GM20431 (cell line): ENCODE measurements around the gene JPH4.
"Not testable (repeated sequence)": the region's sequence is repeated elsewhere in the genome, so short reads cannot be mapped to it uniquely, and the experiment has no call there.

ENCODE experiments used
- in situ Hi-C: fragments of 300-500 bp; cut with MseI, MboI; formaldehyde crosslinking; loops from one replicate; pipeline ENCODE4 v1.15.0; 2020; ENCODE audit warnings: low sequenced_read_pairs; ENCODE audit not compliant: unreplicated experiment

Gene JPH4

DNA sequence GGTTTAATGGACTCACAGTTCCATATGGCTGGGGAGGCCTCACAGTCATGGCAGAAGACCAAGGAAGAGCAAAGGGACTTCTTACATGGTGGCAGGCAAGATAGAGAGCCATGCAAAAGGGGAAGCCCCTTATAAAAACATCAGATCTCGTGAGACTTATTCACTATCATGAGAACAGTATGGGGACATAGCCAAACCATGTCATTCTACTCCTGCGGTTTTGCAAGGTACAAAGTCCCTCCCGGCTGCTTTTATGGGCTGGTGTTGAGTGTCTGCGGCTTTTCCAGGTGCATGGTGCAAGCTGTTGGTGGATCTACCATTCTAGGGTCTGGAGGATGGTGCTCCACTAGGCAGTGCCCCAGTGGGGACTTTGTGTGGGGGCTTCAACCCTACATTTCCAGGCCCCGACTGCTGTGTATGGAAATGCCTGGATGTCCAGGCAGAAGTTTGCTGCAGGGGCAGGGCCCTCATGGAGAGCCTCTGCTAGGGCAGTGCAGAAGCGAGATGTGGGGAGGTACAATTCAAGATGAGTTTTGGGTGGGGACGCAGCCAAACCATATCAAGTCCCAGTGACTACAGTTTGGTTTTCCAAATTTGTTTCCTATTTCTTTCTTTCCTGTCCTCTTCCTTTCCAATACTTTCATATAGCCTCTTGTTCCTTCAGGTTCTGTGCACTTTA is 31.0 kb upstream of the JPH4 start:
- in situ Hi-C loops: not testable (repeated sequence)

GRCh38 chr14:23609001-23609400 is 30.4 kb upstream of the JPH4 start:
- in situ Hi-C loops: no loop called here

DNA sequence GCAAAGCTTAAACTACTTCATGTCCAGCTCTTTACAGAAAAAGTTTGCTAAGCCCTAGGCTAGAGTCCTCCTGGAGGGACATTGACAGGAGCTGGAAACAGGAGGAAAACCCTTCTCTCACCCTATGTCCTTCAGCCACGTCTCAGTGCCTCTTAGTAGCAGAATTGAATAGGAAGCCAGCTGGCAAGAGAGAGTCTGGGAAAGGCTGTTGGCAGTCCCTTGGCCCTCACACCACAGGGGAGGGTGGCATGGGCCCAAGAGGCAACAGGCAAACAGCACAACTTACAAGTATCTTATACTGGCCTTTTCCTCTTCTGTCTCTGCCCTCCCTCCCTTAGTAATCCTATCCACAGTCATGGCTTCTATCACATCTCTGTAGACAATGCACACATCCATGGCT is 29.9 kb upstream of the JPH4 start:
- in situ Hi-C loops: no loop called here

- in situ Hi-C loops: no loop called here
Measured at GRCh38 chr14:23605931-23606585, 27.5 kb upstream of the JPH4 start.

GRCh38 chr14:23604675-23605170 is 26.1 kb upstream of the JPH4 start:
- in situ Hi-C loops: no loop called here

DNA sequence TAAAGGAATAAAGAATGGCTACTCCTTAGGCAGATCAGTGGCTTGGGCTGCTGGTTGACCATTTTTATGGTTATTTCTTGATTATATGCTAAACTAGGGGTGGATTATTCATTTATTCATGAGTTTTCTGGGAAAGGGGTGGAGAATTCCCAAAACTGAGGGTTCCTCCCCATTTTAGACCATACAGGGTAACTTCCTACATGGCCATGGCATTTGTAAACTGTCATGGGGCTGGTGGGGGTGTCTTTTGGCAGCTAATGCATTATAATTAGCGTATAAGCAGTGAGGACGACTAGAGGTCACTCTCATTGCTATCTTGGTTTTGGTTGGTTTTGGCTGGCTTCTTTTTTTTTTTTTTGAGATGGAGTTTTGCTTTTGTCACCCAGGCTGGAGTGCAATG is 25.6 kb upstream of the JPH4 start:
- in situ Hi-C loops: no loop called here

GRCh38 chr14:23603103-23603502 is 24.5 kb upstream of the JPH4 start:
- in situ Hi-C loops: no loop called here

- in situ Hi-C loops: no loop called here
Measured at GRCh38 chr14:23602181-23603095, 23.8 kb upstream of the JPH4 start.

DNA sequence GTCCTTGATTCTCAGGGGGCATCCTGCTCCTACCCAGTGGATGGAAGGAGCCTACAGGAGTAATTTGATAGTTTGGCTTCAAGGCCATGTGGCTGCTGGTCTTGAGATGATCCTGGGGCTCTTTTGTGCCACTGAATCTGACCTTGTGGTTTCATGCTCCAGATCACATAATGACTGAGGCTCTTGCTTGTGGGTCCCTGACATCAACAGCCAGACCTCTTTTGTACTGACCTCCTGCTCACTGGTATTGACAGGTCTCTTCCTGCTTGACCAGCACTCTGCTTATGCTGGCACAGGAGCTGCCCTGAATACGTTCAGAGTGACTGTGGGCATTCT is 23.2 kb upstream of the JPH4 start:
- in situ Hi-C loops: no loop called here

- in situ Hi-C loops: no loop called here
Measured at GRCh38 chr14:23601424-23601823, 22.8 kb upstream of the JPH4 start.

GRCh38 chr14:23600806-23601205 is 22.2 kb upstream of the JPH4 start:
- in situ Hi-C loops: no loop called here

- in situ Hi-C loops: no loop called here
Measured at GRCh38 chr14:23600322-23600707, 21.7 kb upstream of the JPH4 start.

DNA sequence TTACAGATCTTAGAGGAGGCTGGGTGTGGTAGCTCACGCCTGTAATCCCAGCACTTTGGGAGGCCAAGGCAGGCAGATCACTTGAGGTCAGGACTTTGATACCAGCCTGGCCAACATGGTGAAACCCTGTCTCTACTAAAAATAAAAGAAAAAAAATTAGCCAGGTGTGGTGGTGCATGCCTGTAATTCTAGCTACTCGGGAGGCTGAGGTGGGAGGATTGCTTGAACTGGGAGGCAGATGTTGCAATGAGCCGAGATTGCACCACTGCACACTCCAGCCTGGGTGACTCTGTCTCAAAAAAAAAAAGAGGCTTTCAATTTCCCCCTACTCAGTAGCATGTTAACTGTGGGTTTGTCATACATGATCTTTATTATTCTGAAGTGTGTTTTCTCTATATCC is 15.6 kb upstream of the JPH4 start:
- in situ Hi-C loops: not testable (repeated sequence)

- in situ Hi-C loops: no loop called here
Measured at GRCh38 chr14:23590198-23590597, 11.6 kb upstream of the JPH4 start.

DNA sequence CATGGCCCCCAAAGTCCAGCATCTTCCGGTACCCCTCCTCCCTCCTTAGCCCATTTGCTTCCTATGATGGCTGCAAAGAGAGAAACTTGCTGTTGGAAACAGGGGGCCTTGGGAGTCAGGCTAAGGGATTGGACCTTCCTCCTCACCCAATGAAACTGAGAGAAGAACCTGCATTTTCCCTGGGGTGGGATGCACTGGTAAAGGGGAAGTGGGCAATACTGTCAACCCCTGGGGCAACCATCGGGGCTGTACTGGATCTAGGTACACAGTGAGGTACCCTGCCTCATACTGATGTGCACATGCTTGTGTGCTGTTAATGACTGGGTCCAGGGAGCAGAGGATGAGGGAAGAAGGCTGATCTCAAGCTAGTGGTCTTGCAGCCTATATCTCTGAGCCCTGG is 11.0 kb upstream of the JPH4 start:
- in situ Hi-C loops: no loop called here

- in situ Hi-C loops: no loop called here
Measured at GRCh38 chr14:23588884-23589598, 10.5 kb upstream of the JPH4 start.

DNA sequence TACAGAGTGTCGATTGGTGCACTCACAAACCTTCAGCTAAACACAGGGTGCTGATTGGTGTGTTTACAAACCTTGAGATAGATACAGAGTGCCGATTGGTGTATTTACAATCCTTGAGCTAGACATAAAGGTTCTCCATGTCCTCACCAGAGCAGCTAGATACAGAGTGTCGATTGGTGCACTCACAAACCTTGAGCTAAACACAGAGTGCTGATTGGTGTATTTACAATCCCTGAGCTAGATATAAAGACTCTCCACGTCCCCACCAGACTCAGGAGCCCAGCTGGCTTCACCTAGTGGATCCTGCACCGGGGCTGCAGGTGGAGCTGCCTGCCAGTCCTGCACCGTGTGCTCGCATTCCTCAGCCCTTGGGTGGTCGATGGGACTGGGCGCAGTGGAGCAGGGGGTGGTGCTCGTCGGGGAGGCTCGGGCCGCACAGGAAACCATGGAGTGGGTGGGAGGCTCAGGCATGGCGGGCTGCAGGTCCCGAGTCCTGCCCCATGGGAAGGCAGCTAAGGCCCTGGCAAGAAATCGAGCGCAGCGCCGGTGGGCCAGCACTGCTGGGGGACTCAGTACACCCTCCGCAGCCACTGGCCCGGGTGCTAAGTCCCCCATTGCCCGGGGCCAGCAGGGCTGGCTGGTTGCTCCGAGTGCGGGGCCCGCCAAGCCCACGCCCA is 6.1 kb upstream of the JPH4 start:
- in situ Hi-C loops: not testable (repeated sequence)

DNA sequence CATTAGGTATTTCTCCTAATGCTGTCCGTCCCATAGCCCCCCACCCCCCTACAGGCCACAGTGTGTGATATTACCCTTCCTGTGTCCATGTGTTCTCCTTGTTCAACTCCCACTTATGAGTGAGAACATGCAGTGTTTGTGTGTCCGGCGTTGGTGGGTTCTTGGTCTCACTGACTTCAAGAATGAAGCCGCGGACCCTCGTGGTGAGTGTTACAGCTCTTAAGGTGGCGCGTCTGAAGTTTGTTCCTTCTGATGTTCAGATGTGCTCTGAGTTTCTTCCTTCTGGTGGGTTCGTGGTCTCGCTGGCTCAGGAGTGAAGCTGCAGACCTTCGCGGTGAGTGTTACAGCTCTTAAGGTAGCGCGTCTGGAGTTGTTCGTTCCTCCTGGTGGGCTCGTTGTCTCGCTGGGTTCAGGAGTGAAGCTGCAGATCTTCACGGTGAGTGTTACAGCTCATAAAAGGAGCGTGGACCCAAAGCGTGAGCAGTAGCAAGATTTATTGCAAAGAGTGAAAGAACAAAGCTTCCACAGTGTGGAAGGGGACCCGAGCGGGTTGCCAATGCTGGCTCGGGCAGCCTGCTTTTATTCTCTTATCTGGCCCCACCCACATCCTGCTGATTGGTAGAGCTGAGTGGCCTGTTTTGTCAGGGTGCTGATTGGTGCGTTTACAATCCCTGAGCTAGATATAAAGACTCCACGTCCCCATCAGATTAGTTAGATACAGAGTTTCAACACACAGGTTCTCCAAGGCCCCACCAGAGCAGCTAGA is 5.4 kb upstream of the JPH4 start:
- in situ Hi-C loops: not testable (repeated sequence)
